T-helper 2 cell treated with Interferon-gamma antibody and Interleukin-4, amounts not matched to agents 5 μg/mL and 100 μg/mL, for 36 hours (primary cell): ENCODE measurements around the gene SCAMP4.

Source experiments
- DNase-seq: peaks from one replicate; pipeline ENCODE4 v3.0.0; 2021; ENCODE audit warnings: low spot score
- H3K27ac Mint-ChIP-seq: one replicate; pipeline ENCODE4 v1.8.0; 2021; ENCODE audit warnings: mild to moderate bottlenecking, mixed read lengths
- H3K27me3 Mint-ChIP-seq: one replicate; pipeline ENCODE4 v1.8.0; 2021; ENCODE audit warnings: low read depth, mixed read lengths
- H3K36me3 Mint-ChIP-seq: one replicate; pipeline ENCODE4 v1.8.0; 2021; ENCODE audit warnings: low read depth, mixed read lengths
- H3K4me1 Mint-ChIP-seq: one replicate; pipeline ENCODE4 v1.8.0; 2021; ENCODE audit warnings: low read depth, mixed read lengths
- H3K4me3 Mint-ChIP-seq: one replicate; pipeline ENCODE4 v1.8.0; 2022; ENCODE audit warnings: mild to moderate bottlenecking, moderate library complexity, mixed read lengths
- H3K9me3 Mint-ChIP-seq: one replicate; pipeline ENCODE4 v1.8.0; 2021; ENCODE audit warnings: mixed read lengths

The SCAMP4 gene

GRCh38 chr19:1920644-1921043, 15.4 kb downstream of the SCAMP4 start:
- H3K9me3 Mint-ChIP-seq: no peaks in the 10 kb centered on the region
- DNase-seq: no peak
- H3K4me3 Mint-ChIP-seq: no peak overlapping the region
- H3K27me3 Mint-ChIP-seq: no peaks in the 10 kb centered on the region
- peaks cover 2% of the 10 kb centered on the region for H3K36me3 Mint-ChIP-seq
- no peak overlapping the region for H3K27ac Mint-ChIP-seq
- H3K4me1 Mint-ChIP-seq: peaks cover 5% of the 10 kb centered on the region

GRCh38 chr19:1921326-1921725, 16.1 kb downstream of the SCAMP4 start:
- Mint-ChIP-seq H3K9me3 (no peaks in the 10 kb centered on the region), H3K4me1 (peaks cover 5% of the 10 kb centered on the region), H3K27me3 (no peaks in the 10 kb centered on the region), H3K36me3 (peaks cover 2% of the 10 kb centered on the region), H3K4me3 (no peak overlapping the region), H3K27ac (no peak overlapping the region)
- DNase-seq: no peak

- Mint-ChIP-seq H3K4me3 (no peak overlapping the region), H3K27ac (peak overlapping the region; percentile 45), H3K27me3 (no peaks in the 10 kb centered on the region), H3K36me3 (peaks cover 2% of the 10 kb centered on the region), H3K9me3 (no peaks in the 10 kb centered on the region), H3K4me1 (peaks cover 5% of the 10 kb centered on the region)
- no peak for DNase-seq
These were observed 16.6 kb downstream of the SCAMP4 start for GRCh38 chr19:1921825-1922224.

- peak overlapping the region; percentile 72 for H3K27ac Mint-ChIP-seq
- no peaks in the 10 kb centered on the region for H3K9me3 Mint-ChIP-seq
- H3K27me3 Mint-ChIP-seq: no peaks in the 10 kb centered on the region
- H3K36me3 Mint-ChIP-seq: peaks cover 2% of the 10 kb centered on the region
- H3K4me3 Mint-ChIP-seq: no peak overlapping the region
- H3K4me1 Mint-ChIP-seq: peaks cover 9% of the 10 kb centered on the region
- DNase-seq: no peak
These were observed 17.6 kb downstream of the SCAMP4 start for GRCh38 chr19:1922803-1923202.

GRCh38 chr19:1923319-1923718, 18.1 kb downstream of the SCAMP4 start:
- Mint-ChIP-seq H3K27me3 (no peaks in the 10 kb centered on the region), H3K27ac (peak overlapping the region; percentile 72), H3K36me3 (peaks cover 4% of the 10 kb centered on the region), H3K9me3 (no peaks in the 10 kb centered on the region), H3K4me1 (peaks cover 11% of the 10 kb centered on the region), H3K4me3 (peak overlapping the region; percentile 12)
- peak; percentile 48 for DNase-seq

GRCh38 chr19:1924320-1924961, 19.2 kb downstream of the SCAMP4 start:
- no peak overlapping the region for H3K27ac Mint-ChIP-seq
- H3K36me3 Mint-ChIP-seq: peaks cover 4% of the 10 kb centered on the region
- no peaks in the 10 kb centered on the region for H3K9me3 Mint-ChIP-seq
- H3K4me3 Mint-ChIP-seq: no peak overlapping the region
- H3K4me1 Mint-ChIP-seq: peaks cover 12% of the 10 kb centered on the region
- no peak for DNase-seq
- no peaks in the 10 kb centered on the region for H3K27me3 Mint-ChIP-seq

- no peak for DNase-seq
- peaks cover 17% of the 10 kb centered on the region for H3K4me1 Mint-ChIP-seq
- no peaks in the 10 kb centered on the region for H3K27me3 Mint-ChIP-seq
- H3K9me3 Mint-ChIP-seq: no peaks in the 10 kb centered on the region
- no peak overlapping the region for H3K27ac Mint-ChIP-seq
- no peak overlapping the region for H3K4me3 Mint-ChIP-seq
- H3K36me3 Mint-ChIP-seq: peaks cover 2% of the 10 kb centered on the region
These were observed 20.3 kb downstream of the SCAMP4 start for GRCh38 chr19:1925544-1925943.

- peaks cover 10% of the 10 kb centered on the region for H3K36me3 Mint-ChIP-seq
- H3K9me3 Mint-ChIP-seq: peaks cover 6% of the 10 kb centered on the region
- peak; percentile 73 for DNase-seq
- peaks cover 12% of the 10 kb centered on the region for H3K4me1 Mint-ChIP-seq
- peak overlapping the region; percentile 79 for H3K4me3 Mint-ChIP-seq
- H3K27ac Mint-ChIP-seq: no peak overlapping the region
- H3K27me3 Mint-ChIP-seq: no peaks in the 10 kb centered on the region
These were observed 24.0 kb downstream of the SCAMP4 start for GRCh38 chr19:1929021-1929742.

- Mint-ChIP-seq H3K4me1 (peaks cover 14% of the 10 kb centered on the region), H3K27me3 (no peaks in the 10 kb centered on the region), H3K27ac (no peak overlapping the region), H3K36me3 (peaks cover 15% of the 10 kb centered on the region), H3K9me3 (peaks cover 6% of the 10 kb centered on the region), H3K4me3 (no peak overlapping the region)
- DNase-seq: no peak
These were observed 26.2 kb downstream of the SCAMP4 start for GRCh38 chr19:1931445-1931844.

- peaks cover 14% of the 10 kb centered on the region for H3K4me1 Mint-ChIP-seq
These were observed 27.2 kb downstream of the SCAMP4 start for GRCh38 chr19:1932395-1932794.

GRCh38 chr19:1933244-1933643, 28.0 kb downstream of the SCAMP4 start:
- H3K27ac Mint-ChIP-seq: no peak overlapping the region
- H3K4me1 Mint-ChIP-seq: peaks cover 8% of the 10 kb centered on the region
- H3K36me3 Mint-ChIP-seq: peaks cover 16% of the 10 kb centered on the region
- no peak overlapping the region for H3K4me3 Mint-ChIP-seq
- DNase-seq: no peak
- peaks cover 6% of the 10 kb centered on the region for H3K9me3 Mint-ChIP-seq
- H3K27me3 Mint-ChIP-seq: no peaks in the 10 kb centered on the region

More at GRCh38 chr19:1932395-1932794, 27.2 kb downstream of the SCAMP4 start:
- H3K9me3 Mint-ChIP-seq: peaks cover 6% of the 10 kb centered on the region
- H3K4me3 Mint-ChIP-seq: no peak overlapping the region
- DNase-seq: no peak
- H3K27ac Mint-ChIP-seq: no peak overlapping the region
- peaks cover 18% of the 10 kb centered on the region for H3K36me3 Mint-ChIP-seq
- H3K27me3 Mint-ChIP-seq: no peaks in the 10 kb centered on the region

- Mint-ChIP-seq H3K27me3 (no peaks in the 10 kb centered on the region), H3K4me1 (peaks cover 8% of the 10 kb centered on the region), H3K9me3 (peaks cover 6% of the 10 kb centered on the region), H3K4me3 (no peak overlapping the region), H3K36me3 (peaks cover 16% of the 10 kb centered on the region), H3K27ac (no peak overlapping the region)
- DNase-seq: no peak
These were observed 28.7 kb downstream of the SCAMP4 start for GRCh38 chr19:1933942-1934341.

- no peaks in the 10 kb centered on the region for H3K27me3 Mint-ChIP-seq
- no peak overlapping the region for H3K27ac Mint-ChIP-seq
- DNase-seq: no peak
- H3K4me3 Mint-ChIP-seq: no peak overlapping the region
- peaks cover 19% of the 10 kb centered on the region for H3K36me3 Mint-ChIP-seq
- peaks cover 13% of the 10 kb centered on the region for H3K4me1 Mint-ChIP-seq
- peaks cover 6% of the 10 kb centered on the region for H3K9me3 Mint-ChIP-seq
These were observed 30.4 kb downstream of the SCAMP4 start for GRCh38 chr19:1935484-1936208.

- no peak overlapping the region for H3K4me3 Mint-ChIP-seq
- no peak for DNase-seq
- peaks cover 19% of the 10 kb centered on the region for H3K36me3 Mint-ChIP-seq
- no peaks in the 10 kb centered on the region for H3K27me3 Mint-ChIP-seq
- H3K9me3 Mint-ChIP-seq: peaks cover 5% of the 10 kb centered on the region
- H3K27ac Mint-ChIP-seq: peak overlapping the region; percentile 46
- H3K4me1 Mint-ChIP-seq: peaks cover 13% of the 10 kb centered on the region
These were observed 31.2 kb downstream of the SCAMP4 start for GRCh38 chr19:1936430-1936829.
